ENCODE results near the gene IP6K3.

GRCh38 chr6:33754222-33754621 is 7.5 kb upstream of the IP6K3 start:
- TF ChIP-seq POLR2A (IDR thresholded peaks at IDR 0.05) (no peak), POLR2AphosphoS5 (IDR thresholded peaks at IDR 0.05) (no peak)
- TF ChIP-seq, protein P1, sequence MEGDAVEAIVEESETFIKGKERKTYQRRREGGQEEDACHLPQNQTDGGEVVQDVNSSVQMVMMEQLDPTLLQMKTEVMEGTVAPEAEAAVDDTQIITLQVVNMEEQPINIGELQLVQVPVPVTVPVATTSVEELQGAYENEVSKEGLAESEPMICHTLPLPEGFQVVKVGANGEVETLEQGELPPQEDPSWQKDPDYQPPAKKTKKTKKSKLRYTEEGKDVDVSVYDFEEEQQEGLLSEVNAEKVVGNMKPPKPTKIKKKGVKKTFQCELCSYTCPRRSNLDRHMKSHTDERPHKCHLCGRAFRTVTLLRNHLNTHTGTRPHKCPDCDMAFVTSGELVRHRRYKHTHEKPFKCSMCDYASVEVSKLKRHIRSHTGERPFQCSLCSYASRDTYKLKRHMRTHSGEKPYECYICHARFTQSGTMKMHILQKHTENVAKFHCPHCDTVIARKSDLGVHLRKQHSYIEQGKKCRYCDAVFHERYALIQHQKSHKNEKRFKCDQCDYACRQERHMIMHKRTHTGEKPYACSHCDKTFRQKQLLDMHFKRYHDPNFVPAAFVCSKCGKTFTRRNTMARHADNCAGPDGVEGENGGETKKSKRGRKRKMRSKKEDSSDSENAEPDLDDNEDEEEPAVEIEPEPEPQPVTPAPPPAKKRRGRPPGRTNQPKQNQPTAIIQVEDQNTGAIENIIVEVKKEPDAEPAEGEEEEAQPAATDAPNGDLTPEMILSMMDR (IDR thresholded peaks at IDR 0.05): no peak
